ENCODE measurements around the gene CAMK1D. TPM values are rescaled to one million over a fixed set of nuclear protein-coding genes. Genes with fewer than 3 reads are reported as not detected.

CAMK1D gene
- total and polyA plus RNA-seq, 2 of the 8 experiments (the other 6 are each of a cell fraction or from before 2014, with no cell fraction given), result 3.5 to 10.6 TPM

- no peak for TF ChIP-seq SIRT6 (IDR thresholded peaks at IDR 0.05; ENCODE audit: low read length)
- no peak for TF ChIP-seq KDM1A (IDR thresholded peaks at IDR 0.05; ENCODE audit: borderline replicate concordance, low read length)
- no peak for TF ChIP-seq JUN (IDR thresholded peaks at IDR 0.05; ENCODE audit: low read depth, low read length)
Observed at GRCh38 chr10:12704488-12704887, 355.1 kb downstream of the CAMK1D start (continued).

Data from H1 (cell line).